GM18870 (cell line): ENCODE results near the gene LRP1B.

Source experiments
- ATAC-seq: cut with Tn5 transposase; IDR thresholded peaks from one replicate; pipeline ENCODE4 v1.9.1; 2021; ENCODE audit warnings: moderate library complexity; ENCODE audit not compliant: unreplicated experiment

The LRP1B gene

DNA sequence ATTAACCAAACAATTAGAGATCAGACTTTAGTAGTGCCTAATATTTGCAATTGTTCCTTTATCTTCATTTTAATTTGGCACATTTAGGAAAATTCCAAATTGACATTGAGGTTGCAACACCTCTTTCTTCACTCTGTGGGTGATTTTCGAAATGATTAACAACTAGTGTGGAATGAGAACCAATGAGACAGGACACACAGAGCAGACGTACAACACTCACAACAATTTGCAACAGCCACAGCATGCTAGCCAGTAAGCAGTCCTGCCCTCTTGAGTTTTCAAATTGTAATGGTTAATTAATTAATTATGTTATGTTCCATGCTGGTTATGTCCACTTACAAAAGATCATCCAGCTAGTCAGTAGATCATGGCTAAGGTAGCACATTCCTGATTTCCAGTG, 339.3 kb downstream of the LRP1B start:
- ATAC-seq = no peak

- no peak for ATAC-seq
Observed at GRCh38 chr2:141782574-141782973, 348.2 kb downstream of the LRP1B start.

DNA sequence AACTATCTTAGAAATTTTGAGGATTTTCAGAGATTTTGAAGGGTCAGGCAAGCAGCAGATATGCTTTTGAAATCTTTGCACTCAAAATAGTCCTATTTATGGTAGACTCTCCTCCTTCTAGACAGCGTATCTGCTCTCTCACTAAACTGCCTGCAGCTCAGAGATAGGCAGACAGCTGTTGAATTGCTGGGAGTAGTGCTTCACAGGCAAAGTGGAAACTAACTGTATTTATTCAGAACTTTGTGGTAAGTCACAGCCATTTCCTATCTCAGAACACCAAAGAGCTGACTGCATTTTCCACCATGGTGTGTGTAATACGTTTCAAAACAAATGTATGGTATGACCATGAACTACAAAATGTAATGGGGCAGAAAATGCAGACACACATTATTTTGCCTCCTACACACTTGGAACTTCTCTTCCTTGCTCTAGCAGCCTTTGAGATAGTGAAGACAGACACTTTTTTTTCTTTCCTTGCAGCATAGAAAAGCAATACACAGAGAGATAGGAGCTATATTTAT, 352.4 kb downstream of the LRP1B start:
- ATAC-seq = no peak

- ATAC-seq = no peak
Observed at GRCh38 chr2:141770530-141770929, 360.3 kb downstream of the LRP1B start.

DNA sequence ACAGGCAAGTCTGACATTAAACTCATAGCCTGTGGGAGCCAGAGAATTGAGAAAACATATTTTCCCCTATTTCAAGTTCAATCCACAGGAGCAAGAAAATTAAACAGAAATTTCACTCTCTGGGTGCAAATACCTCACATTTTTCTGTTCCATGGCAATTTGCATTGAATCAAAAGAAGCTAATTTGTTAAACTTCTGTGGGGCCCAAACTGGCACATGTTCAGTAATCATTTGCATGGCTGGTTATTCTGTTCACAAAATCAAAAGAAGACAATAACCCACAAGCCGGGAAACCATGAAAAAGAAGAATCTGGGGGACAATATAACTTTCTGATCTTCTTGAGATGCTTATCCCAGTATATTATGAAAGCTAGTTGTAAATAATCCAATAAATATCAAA, 363.1 kb downstream of the LRP1B start:
- no peak for ATAC-seq

DNA sequence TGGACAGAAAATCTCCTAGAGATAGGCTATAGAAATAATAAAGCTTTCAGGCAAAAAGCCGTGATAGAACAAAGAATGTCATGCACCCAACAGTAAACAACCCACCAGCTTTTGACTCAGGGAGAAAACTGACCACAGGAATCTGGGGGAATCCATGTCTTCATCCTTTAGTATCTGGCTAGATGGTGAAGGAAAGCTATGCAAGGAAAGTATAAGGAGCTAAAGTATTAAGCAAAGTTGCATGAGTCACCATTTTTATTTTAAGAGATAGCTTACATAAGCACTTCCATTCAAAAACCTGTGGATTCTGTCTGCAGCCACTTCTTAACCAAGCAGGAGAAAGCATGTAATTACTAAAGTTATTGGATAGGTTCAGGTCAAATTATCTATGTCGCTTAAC, 363.8 kb downstream of the LRP1B start:
- ATAC-seq = no peak

GRCh38 chr2:141766225-141766624, 364.6 kb downstream of the LRP1B start:
- ATAC-seq = no peak

DNA sequence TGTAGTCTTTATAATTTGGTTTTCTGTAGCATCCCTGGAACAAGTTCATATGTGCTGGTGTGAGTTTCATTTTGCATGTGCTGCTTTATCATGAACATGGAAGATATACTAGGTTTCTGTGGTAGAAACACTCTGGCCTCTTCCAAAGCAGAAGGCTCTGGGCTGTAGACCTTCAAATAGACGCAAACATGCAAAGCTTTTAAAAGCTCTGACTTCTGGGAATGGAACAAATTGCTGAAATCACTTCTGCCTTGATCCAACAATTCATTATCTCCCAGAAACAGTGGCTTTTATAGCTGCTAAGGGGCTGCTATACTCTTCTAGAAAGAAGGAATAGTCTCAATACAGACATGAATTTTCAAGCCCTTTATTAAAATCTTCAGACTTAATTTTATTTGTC, 382.2 kb downstream of the LRP1B start:
- no peak for ATAC-seq

- ATAC-seq = no peak
Observed at GRCh38 chr2:141741652-141742051, 389.2 kb downstream of the LRP1B start.

DNA sequence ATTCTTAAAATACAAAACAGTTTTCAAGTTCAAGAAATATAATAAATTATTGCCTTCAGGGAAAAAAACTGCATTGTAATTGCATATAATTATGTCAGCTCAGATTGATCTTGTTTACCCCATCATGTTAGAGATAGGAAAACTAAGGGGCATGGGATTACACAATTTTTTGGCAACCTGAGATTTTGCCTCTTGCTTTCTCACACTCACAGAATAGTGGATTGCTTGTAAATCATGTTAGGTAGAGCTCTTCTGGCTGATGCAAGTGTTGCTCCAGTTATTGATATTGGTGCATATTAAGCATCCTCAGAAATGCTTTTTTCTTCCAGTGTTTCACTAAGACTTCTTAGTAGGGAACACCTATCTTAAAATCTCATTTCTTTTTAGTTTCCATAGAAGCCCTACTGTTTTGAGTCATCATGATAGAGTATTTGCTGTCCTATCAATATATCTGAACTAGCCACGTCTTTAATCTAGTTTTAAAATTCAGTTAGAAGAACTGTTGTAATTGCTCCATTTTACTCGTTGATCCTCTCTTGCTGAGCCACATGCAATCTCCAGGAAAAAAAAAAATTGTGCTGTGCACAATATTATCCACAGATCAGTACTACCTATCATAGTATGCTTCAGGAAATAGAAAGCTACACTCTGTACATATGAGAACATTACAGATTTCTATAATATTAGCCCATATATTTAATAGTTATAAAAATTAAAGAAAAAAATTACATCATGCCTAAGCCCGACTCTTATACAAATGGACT, 393.1 kb downstream of the LRP1B start:
- ATAC-seq = no peak

- ATAC-seq = no peak
Observed at GRCh38 chr2:141736466-141736865, 394.4 kb downstream of the LRP1B start.

- no peak for ATAC-seq
Observed at GRCh38 chr2:141728886-141729285, 401.9 kb downstream of the LRP1B start.

- ATAC-seq = no peak
Observed at GRCh38 chr2:141728142-141728541, 402.7 kb downstream of the LRP1B start.

- ATAC-seq = no peak
Observed at GRCh38 chr2:141724426-141724825, 406.4 kb downstream of the LRP1B start.

GRCh38 chr2:141723814-141724213, 407.0 kb downstream of the LRP1B start:
- ATAC-seq = no peak

DNA sequence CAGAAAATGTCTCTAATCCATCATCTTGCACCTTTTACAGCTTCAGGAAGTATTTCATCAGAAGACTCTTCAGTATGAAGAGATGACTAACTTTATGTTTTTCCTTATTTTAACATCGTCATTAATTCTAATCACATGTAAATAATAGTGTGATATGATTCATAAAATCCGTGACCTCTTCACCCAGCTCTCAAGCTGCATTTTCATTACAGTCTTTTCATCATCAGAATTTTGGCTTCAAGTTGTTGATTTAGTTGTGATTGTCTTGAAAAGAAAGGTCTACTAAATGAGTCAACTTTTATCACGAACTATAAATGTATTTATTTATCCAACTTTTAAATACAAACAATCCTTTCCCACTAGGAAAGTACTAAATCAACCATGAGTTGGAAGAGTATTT, 410.3 kb downstream of the LRP1B start:
- ATAC-seq = no peak

DNA sequence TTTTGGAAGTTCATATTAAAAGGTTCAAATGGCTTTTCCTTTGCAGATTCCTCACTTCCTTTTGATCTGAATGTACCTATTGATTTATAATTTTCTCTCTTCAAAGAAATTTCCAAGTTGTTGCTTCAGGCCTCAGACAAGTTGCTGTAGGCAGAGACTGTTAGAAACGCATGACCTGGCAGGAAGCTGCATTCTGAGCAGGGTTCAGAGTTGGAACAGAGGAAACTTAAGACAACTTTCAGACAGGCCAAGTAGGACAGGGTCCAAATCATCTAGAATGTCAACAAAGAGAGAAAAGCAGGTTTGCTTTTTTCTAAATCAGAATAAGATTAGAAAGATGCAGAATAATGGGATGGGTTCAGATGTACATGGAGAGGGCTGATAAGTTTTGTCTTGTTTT, 416.3 kb downstream of the LRP1B start:
- no peak for ATAC-seq

DNA sequence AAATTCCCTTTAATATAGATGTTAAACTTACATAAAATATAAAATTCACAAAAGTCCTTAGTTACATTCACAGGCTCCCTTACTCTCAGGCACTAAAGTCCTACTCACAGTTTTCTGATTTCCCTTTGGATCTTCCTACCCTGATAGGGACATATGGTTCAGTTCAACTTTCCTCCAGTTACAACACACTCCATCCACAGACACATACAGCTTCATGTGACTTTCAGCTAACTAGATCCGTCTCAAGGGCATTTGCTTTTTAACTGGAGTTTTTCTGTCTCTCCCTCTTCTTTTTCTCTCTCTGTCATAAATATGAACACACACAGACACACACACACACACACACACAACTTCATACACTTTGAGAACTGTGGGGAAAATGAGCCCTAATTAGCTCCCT, 419.2 kb downstream of the LRP1B start:
- no peak for ATAC-seq

DNA sequence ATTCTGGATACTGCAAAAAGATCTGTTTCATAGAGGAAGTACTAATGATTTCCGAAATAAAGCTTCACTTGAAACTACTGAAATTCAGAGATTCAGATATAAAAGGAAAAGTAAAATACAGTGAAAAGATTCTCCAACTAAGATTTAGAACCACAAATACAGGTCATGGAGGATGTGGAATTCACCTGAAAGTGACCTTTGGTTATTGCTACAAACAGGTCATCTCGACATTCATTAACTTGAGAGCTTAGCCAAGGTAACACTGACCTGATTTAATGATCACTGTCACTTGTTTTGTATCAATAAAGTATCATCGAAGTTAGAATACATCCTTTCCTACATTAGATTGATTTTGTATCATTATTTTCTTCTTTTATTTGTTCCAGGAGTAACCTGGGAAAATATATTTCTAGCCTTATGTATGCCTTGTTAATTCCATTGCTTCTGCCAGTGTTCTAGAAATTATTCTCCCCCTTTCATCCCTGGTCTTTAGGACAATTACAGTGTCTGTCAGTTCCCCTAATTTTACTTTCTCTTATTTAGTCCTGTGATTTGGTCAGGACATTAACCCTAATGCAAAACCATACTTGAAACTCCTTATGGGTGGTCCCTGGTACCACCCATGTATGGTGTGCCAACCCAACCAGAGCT, 420.1 kb downstream of the LRP1B start:
- ATAC-seq = no peak

DNA sequence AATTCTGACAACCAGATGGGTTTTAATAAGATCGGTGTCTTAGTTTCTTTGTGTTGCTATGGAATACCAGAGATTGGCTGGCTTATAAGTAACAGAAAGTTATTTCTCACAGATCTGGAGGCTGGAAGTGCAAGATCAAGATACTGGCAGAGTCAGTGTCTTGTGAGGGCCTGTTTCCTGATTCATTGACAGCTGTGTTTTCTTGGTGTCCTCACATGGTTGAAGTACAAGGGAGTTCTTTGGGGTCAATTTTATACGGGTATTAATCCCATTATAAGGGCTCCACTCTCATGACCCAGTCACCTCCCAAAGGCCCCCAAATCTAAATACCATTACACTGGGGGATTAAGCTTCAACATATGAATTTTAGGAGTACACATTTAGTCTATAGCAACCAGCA, 421.1 kb downstream of the LRP1B start:
- no peak for ATAC-seq

DNA sequence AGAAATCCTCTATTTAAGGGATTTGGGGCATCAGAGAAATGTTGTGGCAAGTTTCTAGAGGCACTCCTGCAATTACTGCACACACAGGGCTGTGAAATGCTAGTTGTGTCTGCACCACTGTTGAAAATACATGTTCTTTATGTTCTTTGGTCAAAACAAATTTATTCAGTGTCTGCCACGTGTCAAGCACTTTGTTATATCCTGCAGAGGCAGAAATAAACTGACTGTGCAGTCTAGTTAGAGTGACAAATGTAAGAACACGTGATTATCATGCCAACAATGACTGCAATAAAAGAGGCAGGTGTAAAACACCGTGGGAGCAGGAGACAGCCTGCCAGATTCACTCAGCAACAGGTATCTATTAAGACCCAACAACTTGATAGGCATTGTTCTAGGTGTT, 423.3 kb downstream of the LRP1B start:
- no peak for ATAC-seq

- no peak for ATAC-seq
Observed at GRCh38 chr2:141704541-141704940, 426.3 kb downstream of the LRP1B start.

- ATAC-seq = no peak
Observed at GRCh38 chr2:141703501-141703900, 427.3 kb downstream of the LRP1B start.
